ENCODE data around the gene CACNA1I. TPM values are rescaled to one million over a fixed set of nuclear protein-coding genes. Genes with fewer than 3 reads are reported as not detected.

The CACNA1I gene
- total RNA-seq, 1 donor from 2014 or later = not detected

DNA sequence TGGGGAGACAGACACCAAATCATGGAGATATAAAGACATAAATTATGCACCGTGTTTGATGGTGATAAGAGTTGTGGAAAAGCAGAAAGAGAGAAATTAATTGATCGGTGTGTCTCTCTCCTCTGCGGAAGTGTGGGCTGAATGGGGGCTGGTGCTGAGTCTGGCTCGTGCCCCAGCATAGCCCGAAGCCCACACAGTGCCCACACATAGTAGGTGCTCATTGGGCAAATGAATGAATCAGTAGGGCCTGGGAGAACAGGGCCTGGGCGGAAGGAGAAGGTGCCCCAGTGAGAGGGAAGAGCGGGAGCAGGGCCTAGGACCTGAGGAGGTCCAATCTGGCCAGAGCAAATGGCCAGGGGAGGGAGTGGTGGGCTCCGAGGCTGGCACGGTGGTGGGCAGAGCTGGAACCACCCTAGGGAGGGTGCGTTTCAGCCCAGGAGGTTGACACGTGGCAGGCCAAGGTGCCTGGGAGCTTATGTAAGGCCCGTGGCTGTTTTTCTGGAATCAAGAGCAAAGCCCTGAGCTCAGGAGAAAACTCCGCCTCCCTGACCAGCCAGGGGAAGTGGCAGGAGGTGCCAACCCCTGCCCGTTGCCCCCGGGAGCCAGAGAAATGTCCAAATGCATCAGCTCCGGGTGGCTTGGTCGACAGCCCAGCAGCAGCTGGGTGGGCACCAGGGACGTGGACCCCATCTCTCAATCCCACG, 2.1 kb upstream of the CACNA1I start:
- no peak for DNase-seq

DNA sequence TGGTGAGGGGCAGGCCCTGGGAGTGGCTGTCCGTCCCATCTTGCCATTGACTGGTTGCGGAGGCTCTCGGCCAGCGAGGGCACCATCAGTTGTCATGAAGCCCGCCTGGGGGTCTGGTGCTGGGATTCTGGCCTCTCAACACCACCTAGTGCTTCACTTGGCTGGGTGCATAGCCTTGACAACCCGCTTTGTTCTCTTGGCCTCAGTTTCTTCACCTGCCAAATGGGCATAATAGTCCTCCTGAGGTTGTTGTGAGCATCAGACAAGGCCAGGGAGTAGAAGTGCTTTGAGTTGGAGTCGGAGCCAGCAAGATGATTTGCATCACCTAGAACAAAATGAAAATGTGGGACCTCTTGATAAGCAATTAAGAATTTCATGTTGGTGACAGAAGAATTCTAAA, 1.5 kb upstream of the CACNA1I start:
- no peak for DNase-seq

DNA sequence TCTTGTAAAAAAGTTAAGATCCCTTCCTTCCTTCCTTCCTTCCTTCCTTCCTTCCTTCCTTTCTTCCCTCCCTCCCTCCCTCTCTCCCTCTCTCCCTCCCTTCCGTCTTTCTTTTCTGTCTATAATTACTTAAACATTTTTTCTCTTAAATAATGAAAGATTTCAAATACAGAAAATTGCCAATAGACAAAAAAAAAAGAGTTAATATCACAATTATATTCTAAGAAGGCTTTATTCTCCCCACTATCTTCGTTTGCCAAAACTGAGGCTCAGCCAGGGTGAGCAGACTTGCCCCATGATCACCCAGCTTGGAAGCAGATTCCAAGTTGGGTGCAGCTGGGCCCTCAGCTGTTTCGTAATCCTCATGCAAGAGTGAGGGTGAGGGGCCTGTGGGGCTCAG, 327 bp upstream of the CACNA1I start:
- DNase-seq = no peak

DNA sequence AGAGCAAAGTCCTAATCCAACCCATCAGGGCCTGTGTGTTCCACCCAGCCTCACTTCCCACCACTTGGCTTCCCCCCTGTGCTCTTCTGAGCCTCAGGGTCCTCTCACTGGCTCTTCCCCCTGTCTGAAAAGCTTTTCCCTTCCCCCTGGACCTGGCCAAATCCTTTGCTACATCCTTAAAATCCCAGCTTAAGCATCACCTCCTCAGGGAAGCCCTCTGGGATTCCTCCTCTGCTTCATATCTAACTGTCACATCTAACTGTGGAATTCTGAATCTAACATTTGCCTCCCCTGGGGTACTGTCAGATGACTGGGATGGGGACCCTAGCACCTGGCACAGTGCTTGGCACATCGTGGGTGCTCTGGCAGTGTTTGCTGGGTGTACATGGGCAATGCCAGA, 985 bp downstream of the CACNA1I start:
- no peak for DNase-seq

DNA sequence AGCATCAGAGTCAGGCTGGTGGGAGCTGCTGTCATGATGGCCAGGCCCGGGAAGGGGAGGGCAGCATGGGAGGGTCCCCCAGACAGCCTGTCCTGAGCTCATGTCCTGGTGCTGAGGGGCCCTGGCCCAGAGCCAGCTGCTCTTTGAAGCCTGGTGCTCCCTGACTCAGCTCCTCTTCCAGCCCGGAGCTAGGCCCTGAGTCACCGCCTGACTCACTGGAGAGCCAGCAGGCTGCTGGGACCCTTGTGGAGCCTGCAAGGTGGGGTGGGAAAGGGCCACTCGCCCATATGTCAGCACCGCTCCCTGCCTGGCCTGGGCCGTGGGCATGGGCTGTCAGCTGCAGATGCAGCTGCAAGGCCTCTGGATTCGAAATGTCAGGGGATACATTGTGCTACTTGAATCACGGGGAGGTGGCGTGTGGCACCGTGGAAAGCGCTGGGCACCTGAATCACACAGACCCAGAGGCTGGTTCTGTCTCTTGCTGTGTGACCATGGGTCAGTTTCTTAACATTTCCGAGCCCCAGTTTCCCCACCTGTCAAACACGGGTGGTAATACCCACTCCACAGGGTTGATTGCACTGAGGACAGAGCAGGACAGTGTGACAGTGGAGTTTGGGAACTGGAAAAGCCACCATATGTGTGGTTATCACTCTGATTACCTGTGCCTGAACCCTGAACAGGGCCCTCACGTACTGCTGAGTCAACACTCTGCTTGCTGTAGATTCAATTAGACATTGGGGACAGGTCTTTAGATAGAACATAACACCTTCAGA, 4.4 kb downstream of the CACNA1I start:
- DNase-seq = peak; percentile 86

- DNase-seq = no peak
These were observed 4.9 kb downstream of the CACNA1I start for GRCh38 chr22:39575552-39575825.

DNA sequence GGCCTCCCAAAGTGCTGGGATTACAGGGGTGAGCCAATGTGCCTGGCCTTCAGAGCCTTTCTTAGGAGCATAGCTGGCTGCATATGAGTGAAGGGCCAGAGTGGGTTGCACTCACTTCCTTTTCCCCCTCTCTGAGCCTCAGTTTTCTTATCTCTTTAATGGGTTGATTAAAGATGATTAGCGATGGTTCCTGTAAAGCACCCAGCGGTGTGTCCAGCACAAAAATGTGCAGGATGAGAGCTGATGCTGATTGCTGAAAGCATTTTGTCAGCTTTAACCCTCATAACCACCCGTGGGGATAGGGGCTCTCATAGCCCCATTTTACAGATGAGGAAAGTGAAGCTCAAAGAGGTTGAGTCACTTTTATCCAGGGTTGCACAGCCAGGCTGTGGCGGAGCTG, 5.5 kb downstream of the CACNA1I start:
- DNase-seq = no peak

DNA sequence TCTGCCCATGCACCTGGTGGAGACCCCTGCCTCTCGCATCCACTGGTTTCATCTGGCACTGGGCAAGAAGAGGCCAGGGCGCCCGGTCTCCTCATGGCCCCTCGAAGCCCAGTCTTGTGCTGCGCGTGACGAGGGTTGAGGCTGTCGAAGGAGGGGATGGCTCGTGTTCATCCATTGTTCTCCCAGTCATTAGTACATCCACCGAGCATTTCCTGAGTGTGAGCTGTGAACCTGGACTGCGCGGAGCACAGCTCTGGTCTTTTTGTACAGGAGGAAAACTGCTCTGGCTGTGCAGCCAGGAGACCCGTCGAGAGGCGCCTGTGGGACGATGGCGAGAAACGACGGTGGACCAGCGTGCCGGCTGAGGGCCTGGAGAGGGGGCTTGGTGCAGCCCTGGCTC, 6.8 kb downstream of the CACNA1I start:
- peak; percentile 61 for DNase-seq

DNA sequence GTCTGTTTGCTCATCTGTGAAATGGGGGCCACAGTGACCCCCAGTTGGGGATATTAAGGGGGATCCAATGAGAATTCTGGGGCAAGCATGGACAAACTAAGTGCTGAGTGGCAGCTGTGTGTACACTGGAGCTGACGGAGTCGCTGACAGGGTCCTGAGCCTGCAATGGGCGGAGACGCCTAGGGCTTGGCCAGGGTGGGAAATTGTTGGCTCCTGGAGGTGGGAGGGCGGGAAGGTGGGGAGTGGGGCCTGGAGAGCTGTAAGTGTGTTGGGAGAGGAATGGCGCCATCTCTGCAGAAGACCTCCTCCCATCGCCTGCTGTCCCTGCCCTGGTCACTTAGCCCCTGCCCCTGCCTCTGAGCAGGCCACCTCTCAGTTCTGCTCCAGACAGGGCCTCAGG, 7.3 kb downstream of the CACNA1I start:
- DNase-seq = no peak

GRCh38 chr22:39580006-39580441, 9.5 kb downstream of the CACNA1I start:
- DNase-seq = no peak

DNA sequence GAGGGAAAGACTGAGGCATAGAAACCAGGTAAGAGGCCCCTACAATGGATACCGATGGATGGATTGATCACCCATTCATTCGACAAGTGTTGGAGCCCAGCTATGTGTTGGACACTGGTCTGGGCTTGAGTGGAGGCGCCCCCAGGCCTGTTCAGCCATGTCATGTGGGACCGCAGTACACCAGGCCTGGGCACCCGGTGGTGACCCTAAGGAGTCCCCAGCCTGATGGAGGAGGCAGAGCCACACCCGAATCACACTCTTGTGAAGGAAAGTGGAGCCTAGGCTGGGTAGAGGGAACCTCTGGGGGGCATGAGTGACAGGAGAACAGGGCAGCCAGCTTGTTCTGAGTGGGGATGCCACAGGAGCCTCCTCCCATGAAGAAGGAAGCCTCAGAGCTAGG, 10.2 kb downstream of the CACNA1I start:
- no peak for DNase-seq

DNA sequence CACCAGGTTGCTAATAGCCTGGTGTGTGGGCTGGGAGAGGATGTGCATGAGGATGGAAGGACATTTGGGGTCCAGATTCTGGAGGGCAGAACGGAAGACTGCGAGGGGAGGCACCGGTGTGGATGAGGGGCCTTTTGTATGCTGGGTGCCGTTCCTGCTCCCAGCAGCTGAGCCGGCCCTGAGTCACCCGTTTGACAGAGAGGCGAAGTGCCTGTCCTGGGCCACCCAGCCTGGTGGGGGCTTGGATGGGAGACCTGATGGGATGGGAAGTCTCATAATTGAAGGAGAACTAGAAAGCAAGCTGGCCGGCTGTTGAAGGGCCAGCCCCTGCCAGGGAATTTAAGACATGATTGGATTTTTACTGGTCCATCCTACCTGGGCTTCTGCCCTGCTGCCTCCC, 10.8 kb downstream of the CACNA1I start:
- no peak for DNase-seq

GRCh38 chr22:39583066-39583667, 12.6 kb downstream of the CACNA1I start:
- no peak for DNase-seq

DNA sequence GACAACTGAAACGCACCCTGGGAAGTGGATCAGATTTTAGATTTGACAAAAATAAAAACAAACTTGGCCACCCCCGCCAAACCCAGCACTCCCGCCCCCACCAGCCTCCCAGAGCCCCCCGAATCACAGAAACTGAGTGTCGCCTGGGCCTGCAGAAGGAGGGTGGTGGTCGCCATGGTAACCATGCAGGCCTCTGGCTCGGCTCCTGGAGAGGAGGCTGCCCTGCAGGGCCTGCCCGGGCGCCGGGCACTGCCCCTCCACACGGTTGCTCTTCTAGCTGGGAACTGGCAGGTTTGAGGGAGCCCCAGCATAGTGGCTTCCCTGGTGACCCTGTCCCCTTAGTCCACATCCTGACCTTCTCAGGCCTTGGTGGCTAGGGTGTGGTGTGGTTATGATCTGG, 19.3 kb downstream of the CACNA1I start:
- DNase-seq = no peak

DNA sequence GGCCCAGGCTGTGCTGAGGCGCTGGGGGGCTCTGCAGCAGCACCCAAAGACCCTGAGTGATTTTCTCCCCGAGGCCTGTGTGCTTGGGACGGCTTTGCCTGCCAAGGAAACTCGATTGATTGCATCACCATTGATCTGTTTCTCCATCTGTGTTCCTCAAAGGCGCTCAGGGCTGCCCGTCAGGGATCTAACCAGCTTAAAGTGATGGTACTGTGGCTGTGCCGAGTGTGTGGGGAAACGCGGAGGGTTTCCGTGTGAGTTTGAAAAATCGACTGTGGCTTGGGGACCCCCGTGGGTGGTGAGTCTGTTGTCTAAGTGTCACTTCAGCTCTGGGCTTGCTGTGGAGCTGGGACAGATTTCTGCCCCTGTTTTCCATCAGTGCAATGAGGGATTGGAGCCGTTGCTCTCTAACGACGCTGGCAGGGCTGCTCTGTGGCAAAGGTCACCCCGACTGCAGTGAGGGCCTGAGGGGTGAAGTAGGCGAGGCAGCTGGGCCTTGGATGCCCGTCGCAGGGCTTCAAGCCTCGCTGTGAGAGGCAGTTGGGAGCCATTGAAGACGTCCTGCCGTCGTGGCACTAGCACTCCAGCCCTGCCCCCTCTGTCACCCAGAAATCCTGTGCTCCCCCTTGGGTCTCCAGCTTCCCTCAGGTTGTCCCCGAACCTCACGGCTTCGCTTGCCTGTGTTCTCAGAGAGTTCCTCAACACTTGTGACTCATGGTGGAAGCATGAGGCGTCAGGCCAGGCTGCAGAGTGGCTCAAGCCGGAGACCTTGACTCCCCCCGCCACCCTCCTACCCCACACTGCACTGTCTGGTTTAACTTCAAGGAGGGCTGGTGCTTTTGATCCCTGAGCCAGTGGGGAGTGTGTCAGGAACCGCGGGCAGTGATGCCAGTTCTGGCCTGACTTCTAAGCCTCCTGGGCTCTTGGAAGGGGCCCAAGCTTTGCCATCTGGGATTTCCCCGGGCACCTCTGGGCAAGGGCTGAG, 21.8 kb downstream of the CACNA1I start:
- DNase-seq = peak; percentile 56

DNA sequence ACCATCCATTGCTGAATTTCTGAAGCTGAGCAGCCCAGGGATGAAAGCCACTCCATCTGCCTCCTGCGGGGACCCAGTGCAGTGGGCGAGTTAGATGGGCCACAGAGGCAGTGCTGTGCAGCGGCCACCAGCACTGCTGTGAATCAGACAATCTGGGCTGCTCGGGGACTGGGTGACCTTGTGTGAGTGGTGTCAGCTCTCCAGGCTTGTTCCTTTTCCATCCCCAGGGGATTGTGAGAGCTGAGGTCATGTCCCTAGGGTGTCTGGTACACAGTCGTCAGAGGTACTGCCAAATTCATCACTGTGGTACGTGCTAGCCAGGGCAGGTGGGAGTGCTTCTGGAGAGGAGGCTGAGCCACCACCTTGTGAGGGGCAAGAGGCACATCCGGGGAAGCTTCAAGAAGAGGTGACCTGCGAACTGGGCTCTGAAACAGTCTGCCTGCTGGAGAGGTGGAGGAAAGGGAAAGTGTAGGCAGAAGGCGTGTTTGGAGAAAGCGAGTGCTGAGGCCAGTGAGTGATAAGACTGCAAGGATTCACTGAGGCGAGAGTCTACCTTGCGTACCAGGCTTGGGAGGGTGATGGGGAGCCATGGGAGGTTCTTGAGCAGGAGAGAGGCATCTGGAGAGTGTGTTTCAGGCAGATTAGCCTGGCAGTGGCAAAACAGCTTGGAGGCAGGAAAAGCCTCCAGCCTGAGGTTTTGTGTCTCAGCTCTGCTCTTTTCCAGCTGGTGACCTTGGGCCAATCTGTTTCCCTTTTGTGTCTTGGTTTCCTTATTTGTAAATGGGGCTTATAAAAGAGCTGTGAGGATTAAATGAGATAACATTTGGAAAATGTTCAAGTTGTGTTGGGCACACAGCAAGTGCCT, 22.7 kb downstream of the CACNA1I start:
- peak; percentile 71 for DNase-seq

DNA sequence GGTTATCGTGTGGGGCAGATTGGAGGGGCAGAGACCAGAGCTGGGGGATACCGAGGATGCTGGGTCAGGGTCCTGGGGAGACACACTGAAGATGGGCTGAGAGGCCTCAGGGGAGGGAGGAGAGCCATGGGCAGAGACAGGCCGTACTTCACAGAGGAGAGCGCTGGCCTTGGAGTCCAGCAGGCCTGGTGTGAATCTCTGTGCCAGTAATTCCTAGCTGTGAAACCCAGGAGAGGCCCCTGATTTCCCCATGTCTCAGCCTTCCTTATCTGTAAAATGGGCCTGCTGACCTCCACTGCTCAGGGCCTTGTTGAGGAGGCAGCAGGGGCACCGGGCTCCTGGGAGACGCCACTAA, 23.4 kb downstream of the CACNA1I start:
- no peak for DNase-seq

GRCh38 chr22:39594411-39594810, 23.9 kb downstream of the CACNA1I start:
- no peak for DNase-seq

GRCh38 chr22:39595622-39596172, 25.1 kb downstream of the CACNA1I start:
- no peak for DNase-seq

DNA sequence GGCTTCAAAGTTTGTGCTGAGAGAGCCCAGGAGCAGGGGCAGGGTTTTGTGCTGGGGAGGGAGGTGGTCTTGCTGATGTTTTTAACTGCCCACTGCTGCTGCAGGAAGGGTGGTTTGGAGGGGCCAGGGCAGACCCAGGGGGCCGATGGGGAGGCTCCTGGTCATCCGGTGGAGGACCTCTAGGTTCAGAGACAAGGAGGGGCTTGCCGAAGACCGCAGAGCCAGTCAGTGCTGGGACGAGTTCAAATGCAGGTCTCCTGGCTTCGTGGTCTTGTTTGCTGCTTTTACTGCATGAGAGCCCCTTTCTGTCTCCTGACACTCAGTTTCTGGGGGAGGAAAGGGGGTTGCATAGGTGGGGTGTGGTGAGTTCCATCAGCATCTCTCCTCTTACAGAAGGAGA, 26.0 kb downstream of the CACNA1I start:
- DNase-seq = no peak

DNA sequence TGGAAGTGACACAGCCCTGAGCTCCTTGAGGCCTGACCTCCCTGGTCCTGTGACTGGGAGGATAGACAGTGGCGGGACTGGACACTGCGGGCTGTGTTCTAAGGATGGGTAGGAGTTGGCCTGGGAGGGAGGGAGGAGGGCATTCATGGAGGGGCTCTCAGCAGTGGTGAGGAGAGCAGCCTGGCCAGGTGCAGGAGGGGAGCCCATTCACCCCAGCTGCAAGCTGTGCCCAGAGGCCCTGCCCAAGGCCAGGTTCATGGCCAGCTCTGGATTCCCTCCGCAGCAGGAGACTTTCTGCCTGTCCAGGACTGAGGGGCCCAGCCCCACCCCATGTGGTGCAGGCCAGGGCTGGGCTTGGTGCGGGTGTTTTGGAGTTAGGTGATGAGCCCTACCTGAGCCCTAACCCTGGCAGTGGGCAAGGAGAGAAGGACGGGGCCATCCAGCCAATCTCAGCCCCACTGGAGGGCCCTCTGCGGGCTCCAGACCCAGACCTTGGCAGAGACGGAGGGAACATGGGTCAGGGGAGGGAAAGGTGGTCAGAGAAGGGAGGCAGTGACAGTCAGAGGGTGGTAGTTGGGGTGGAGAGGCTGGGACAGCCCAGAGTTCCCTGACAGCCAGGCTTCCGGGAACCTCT, 26.8 kb downstream of the CACNA1I start:
- DNase-seq = no peak
